ENCODE results near the gene KCNAB2.
A peak's percentile ranks its signal among the peaks of the same experiment; 100 is the strongest.

Gene KCNAB2

GRCh38 chr1:6039031-6039430, 6.7 kb upstream of the KCNAB2 start:
- no peak overlapping the region for H3K4me3 ChIP-seq (replicated peaks in 1 of 2; ENCODE audit: low read depth in 2 of 2, low read length in 2 of 2)
- DNase-seq (ENCODE audit: low read depth in 2 of 2), result no peak
- no peak for TF ChIP-seq CTCF (IDR thresholded peaks at IDR 0.05; ENCODE audit: low read depth, low read length)

GRCh38 chr1:6040444-6040843, 5.2 kb upstream of the KCNAB2 start:
- DNase-seq (ENCODE audit: low read depth in 2 of 2), result no peak

GRCh38 chr1:6040861-6041415, 4.8 kb upstream of the KCNAB2 start:
- DNase-seq (ENCODE audit: low read depth in 2 of 2), result no peak
- H3K4me3 ChIP-seq (replicated peaks in 1 of 2; ENCODE audit: low read depth in 2 of 2, low read length in 2 of 2), result no peak overlapping the region
- no peak for TF ChIP-seq CTCF (IDR thresholded peaks at IDR 0.05; ENCODE audit: low read depth, low read length)

More at GRCh38 chr1:6040444-6040843, 5.2 kb upstream of the KCNAB2 start:
- TF ChIP-seq CTCF (IDR thresholded peaks at IDR 0.05; ENCODE audit: low read depth, low read length), result no peak
- no peak overlapping the region for H3K4me3 ChIP-seq (replicated peaks in 1 of 2; ENCODE audit: low read depth in 2 of 2, low read length in 2 of 2)

GRCh38 chr1:6041432-6042062, 4.1 kb upstream of the KCNAB2 start:
- peak; percentile 61 for TF ChIP-seq CTCF (IDR thresholded peaks at IDR 0.05; ENCODE audit: low read depth, low read length)
- peak; percentile 19 to 27 for DNase-seq (ENCODE audit: low read depth in 2 of 2)

GRCh38 chr1:6043561-6043960, 2.1 kb upstream of the KCNAB2 start:
- TF ChIP-seq CTCF (IDR thresholded peaks at IDR 0.05; ENCODE audit: low read depth, low read length), result no peak
- DNase-seq (ENCODE audit: low read depth in 2 of 2), result no peak
- no peak overlapping the region for H3K4me3 ChIP-seq (replicated peaks in 1 of 2; ENCODE audit: low read depth in 2 of 2, low read length in 2 of 2)

More at GRCh38 chr1:6041432-6042062, 4.1 kb upstream of the KCNAB2 start:
- no peak overlapping the region for H3K4me3 ChIP-seq (replicated peaks in 1 of 2; ENCODE audit: low read depth in 2 of 2, low read length in 2 of 2)

GRCh38 chr1:6044481-6045109, 1.1 kb upstream of the KCNAB2 start:
- H3K4me3 ChIP-seq (replicated peaks in 1 of 2; ENCODE audit: low read depth in 2 of 2, low read length in 2 of 2), result no peak overlapping the region
- no peak for DNase-seq (ENCODE audit: low read depth in 2 of 2)
- no peak for TF ChIP-seq CTCF (IDR thresholded peaks at IDR 0.05; ENCODE audit: low read depth, low read length)

All from cardiac fibroblast (primary cell).